OCI-LY7 (cell line): ENCODE results near the gene TAF7.

Experiments
- CTCF ChIP-seq: fragments of 200-600 bp; sonication (generic); conservative IDR thresholded peaks from 2 replicates; pipeline ENCODE4 v1.5.1; 2014; ENCODE audit warnings: mild to moderate bottlenecking, antibody characterized with exemption, low read length, moderate library complexity, mixed read lengths
- EZH2phosphoT487 ChIP-seq: fragments of 200-600 bp; sonication (generic); IDR thresholded peaks from 2 replicates; pipeline ENCODE4 v1.6.1; 2018; ENCODE audit warnings: low read depth, borderline replicate concordance, mild to moderate bottlenecking, mixed run types, antibody characterized with exemption, low read length, moderate library complexity, mixed read lengths

GRCh38 chr5:141362719-141363118 lies 42.1 kb upstream of the TAF7 start:
- TF ChIP-seq CTCF = no peak
- no peak for TF ChIP-seq EZH2phosphoT487
